GM19328 (cell line): Measurements from ENCODE around the gene NEO1.

ENCODE experiments used
- ATAC-seq: cut with Tn5 transposase; IDR thresholded peaks from one replicate; pipeline ENCODE4 v1.9.1; 2021; ENCODE audit warnings: mild to moderate bottlenecking, moderate library complexity; ENCODE audit not compliant: unreplicated experiment

NEO1 gene

GRCh38 chr15:73030122-73030679 lies 22.1 kb upstream of the NEO1 start:
- ATAC-seq: no peak

- ATAC-seq: no peak
Observed at GRCh38 chr15:73031648-73032047, 20.6 kb upstream of the NEO1 start.

GRCh38 chr15:73033611-73034010 lies 18.7 kb upstream of the NEO1 start:
- no peak for ATAC-seq

GRCh38 chr15:73034221-73034620 lies 18.0 kb upstream of the NEO1 start:
- ATAC-seq: no peak

- ATAC-seq: no peak
Observed at GRCh38 chr15:73035221-73035620, 17.0 kb upstream of the NEO1 start.

GRCh38 chr15:73038220-73038619 lies 14.0 kb upstream of the NEO1 start:
- no peak for ATAC-seq

GRCh38 chr15:73046073-73046472 lies 6.2 kb upstream of the NEO1 start:
- no peak for ATAC-seq

- ATAC-seq: no peak
Observed at GRCh38 chr15:73047882-73048281, 4.4 kb upstream of the NEO1 start.

- no peak for ATAC-seq
Observed at GRCh38 chr15:73048624-73049295, 3.5 kb upstream of the NEO1 start.

GRCh38 chr15:73049564-73050215 lies 2.6 kb upstream of the NEO1 start:
- no peak for ATAC-seq

GRCh38 chr15:73050561-73051295 lies 1.5 kb upstream of the NEO1 start:
- no peak for ATAC-seq

GRCh38 chr15:73051391-73051806 lies 864 bp upstream of the NEO1 start:
- ATAC-seq: no peak

GRCh38 chr15:73052653-73053397 lies 562 bp downstream of the NEO1 start:
- peak; percentile 33 for ATAC-seq

GRCh38 chr15:73053398-73053723 lies 1.1 kb downstream of the NEO1 start:
- ATAC-seq: no peak

- ATAC-seq: no peak
Observed at GRCh38 chr15:73054417-73054953, 2.2 kb downstream of the NEO1 start.

GRCh38 chr15:73056460-73056859 lies 4.2 kb downstream of the NEO1 start:
- no peak for ATAC-seq

- ATAC-seq: no peak
Observed at GRCh38 chr15:73058437-73058836, 6.2 kb downstream of the NEO1 start.

- no peak for ATAC-seq
Observed at GRCh38 chr15:73065114-73065513, 12.9 kb downstream of the NEO1 start.

- ATAC-seq: no peak
Observed at GRCh38 chr15:73069109-73069508, 16.8 kb downstream of the NEO1 start.

GRCh38 chr15:73072894-73073293 lies 20.6 kb downstream of the NEO1 start:
- ATAC-seq: no peak

GRCh38 chr15:73074241-73074640 lies 22.0 kb downstream of the NEO1 start:
- ATAC-seq: no peak
